ENCODE data around the gene KRTAP25-1. TPM values are rescaled to one million over a fixed set of nuclear protein-coding genes. Genes with fewer than 3 reads are reported as not detected.

The KRTAP25-1 gene, protein sequence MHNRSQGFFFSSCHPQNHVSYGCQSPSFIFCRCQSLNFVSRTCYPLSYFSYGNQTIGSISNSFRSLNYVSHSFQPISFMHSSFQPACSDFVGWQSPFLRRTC
- not detected for total RNA-seq
- long read RNA-seq = 0 reads

DNA sequence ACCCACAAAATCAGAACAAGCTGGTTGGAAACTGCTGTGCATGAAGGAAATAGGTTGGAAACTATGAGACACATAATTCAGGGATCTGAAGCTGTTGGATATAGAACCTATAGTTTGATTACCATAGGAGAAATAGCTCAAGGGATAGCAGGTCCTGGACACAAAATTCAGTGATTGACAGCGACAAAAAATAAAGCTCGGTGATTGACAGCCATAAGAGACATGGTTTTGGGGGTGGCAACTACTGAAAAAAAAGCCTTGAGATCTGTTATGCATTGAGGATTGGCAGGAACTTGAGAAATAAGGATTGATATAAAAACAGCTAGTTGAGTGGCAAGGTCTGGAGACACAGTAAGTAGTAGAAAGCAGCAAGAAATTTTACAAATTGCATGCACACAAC is at the start of gene KRTAP25-1:
Gene KRTAP25-1, minus strand, starts transcription at position 300 of the 400 bp plus-strand sequence. Its CDS starts 24 bp downstream, at position 276.
- no peaks in the 10 kb centered on the region for H3K4me1 ChIP-seq
- H3K27me3 ChIP-seq = no peaks in the 10 kb centered on the region
- ATAC-seq (no peak), DNase-seq (no peak)
- H3K36me3 ChIP-seq = no peaks in the 10 kb centered on the region
- intact Hi-C loops (cut with DNase I) = no loop called here
- H3K27ac ChIP-seq = no peak within 1 kb of the TSS
- TF ChIP-seq, protein P1, sequence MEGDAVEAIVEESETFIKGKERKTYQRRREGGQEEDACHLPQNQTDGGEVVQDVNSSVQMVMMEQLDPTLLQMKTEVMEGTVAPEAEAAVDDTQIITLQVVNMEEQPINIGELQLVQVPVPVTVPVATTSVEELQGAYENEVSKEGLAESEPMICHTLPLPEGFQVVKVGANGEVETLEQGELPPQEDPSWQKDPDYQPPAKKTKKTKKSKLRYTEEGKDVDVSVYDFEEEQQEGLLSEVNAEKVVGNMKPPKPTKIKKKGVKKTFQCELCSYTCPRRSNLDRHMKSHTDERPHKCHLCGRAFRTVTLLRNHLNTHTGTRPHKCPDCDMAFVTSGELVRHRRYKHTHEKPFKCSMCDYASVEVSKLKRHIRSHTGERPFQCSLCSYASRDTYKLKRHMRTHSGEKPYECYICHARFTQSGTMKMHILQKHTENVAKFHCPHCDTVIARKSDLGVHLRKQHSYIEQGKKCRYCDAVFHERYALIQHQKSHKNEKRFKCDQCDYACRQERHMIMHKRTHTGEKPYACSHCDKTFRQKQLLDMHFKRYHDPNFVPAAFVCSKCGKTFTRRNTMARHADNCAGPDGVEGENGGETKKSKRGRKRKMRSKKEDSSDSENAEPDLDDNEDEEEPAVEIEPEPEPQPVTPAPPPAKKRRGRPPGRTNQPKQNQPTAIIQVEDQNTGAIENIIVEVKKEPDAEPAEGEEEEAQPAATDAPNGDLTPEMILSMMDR (IDR thresholded peaks at IDR 0.05) = no peak
- H3K4me3 ChIP-seq = no peak within 1 kb of the TSS
- H3K9me3 ChIP-seq = no peaks in the 10 kb centered on the region

DNA sequence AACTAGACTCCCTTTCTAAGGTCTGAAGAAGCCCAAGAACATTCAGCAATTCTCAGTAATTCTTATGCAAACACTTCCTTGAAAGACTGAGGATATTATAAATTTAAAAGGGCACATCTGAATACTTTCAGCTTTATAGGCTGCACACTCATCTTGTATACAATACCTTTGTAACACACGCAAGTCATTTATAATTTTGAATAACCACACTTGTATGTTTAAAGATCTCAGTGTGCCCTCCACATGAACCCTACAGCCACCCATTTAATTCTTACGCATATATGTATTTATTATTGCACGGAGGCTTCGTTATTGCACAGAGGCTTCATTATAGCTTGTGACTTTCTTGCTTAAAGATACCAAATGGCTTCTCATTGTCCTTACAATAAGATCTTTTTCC is 49.4 kb upstream of the KRTAP25-1 start:
- TF ChIP-seq, protein P1 (IDR thresholded peaks at IDR 0.05) = no peak
- Histone ChIP-seq H3K4me3 (no peak overlapping the region), H3K36me3 (no peaks in the 10 kb centered on the region), H3K9me3 (no peaks in the 10 kb centered on the region), H3K4me1 (no peaks in the 10 kb centered on the region), H3K27ac (no peak overlapping the region), H3K27me3 (no peaks in the 10 kb centered on the region)
- intact Hi-C loops (cut with DNase I) = no loop called here
- ATAC-seq (no peak), DNase-seq (no peak)

GRCh38 chr21:30337772-30338171 is 48.5 kb upstream of the KRTAP25-1 start:
- ATAC-seq = no peak
- H3K4me1 ChIP-seq = no peaks in the 10 kb centered on the region
- DNase-seq = no peak
- no peak overlapping the region for H3K27ac ChIP-seq
- TF ChIP-seq, protein P1 (IDR thresholded peaks at IDR 0.05) = no peak
- no peaks in the 10 kb centered on the region for H3K9me3 ChIP-seq
- H3K27me3 ChIP-seq = no peaks in the 10 kb centered on the region
- no peak overlapping the region for H3K4me3 ChIP-seq
- intact Hi-C loops (cut with DNase I) = no loop called here
- H3K36me3 ChIP-seq = no peaks in the 10 kb centered on the region

DNA sequence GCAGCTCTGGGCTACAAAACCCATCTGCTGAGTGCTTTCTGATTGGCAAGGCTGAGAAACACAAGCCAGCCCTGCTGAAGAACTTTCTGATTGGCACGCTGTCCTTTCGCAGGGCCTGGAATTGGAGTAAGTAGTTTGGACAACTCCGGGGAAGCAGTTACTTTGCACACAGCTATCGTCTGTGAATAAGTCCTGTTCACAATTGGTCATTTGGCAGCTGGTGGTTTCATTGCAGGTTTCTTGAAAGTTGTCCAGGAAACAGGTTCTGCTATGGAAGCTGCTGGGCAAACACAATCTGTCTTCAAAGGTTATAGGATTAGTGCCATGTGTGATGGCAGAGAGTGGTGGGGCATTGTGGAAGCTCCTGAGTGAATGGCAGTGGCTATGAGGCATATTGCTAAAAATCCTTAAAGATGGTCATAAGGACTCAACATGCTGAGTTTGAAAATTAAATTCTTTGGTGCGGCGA is 48.0 kb upstream of the KRTAP25-1 start, which contains the start of gene KRTAP27-1:
Gene KRTAP27-1, minus strand, starts transcription at position 419 of the 469 bp plus-strand sequence. Its CDS starts 26 bp downstream, at position 393.
- Histone ChIP-seq H3K27ac (no peak within 1 kb of the TSS), H3K36me3 (no peaks in the 10 kb centered on the region), H3K9me3 (no peaks in the 10 kb centered on the region), H3K4me3 (no peak within 1 kb of the TSS), H3K27me3 (no peaks in the 10 kb centered on the region), H3K4me1 (no peaks in the 10 kb centered on the region)
- ATAC-seq (no peak), DNase-seq (no peak)
- TF ChIP-seq, protein P1 (IDR thresholded peaks at IDR 0.05) = no peak
- intact Hi-C loops (cut with DNase I) = no loop called here

DNA sequence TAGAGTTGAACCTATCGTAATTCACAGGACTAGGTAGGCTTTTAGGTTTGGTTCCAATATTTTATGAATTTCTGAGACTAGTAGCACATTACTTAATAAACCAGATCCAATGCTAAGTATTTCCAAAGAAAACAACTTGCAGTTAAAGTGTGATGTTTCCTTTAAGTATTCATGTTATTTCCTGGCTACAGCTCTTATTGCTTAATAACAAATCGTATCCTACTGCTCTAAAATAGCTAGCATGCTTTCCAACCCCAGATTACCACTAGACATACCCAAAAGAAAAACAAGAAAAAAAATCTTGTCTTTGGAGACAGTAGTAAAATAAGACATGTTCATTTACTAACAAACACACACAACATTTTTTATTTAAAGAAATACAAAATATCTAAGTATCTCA is 47.3 kb upstream of the KRTAP25-1 start:
- ATAC-seq (no peak), DNase-seq (no peak)
- no peak overlapping the region for H3K27ac ChIP-seq
- no peaks in the 10 kb centered on the region for H3K27me3 ChIP-seq
- H3K4me3 ChIP-seq = no peak overlapping the region
- TF ChIP-seq, protein P1 (IDR thresholded peaks at IDR 0.05) = no peak
- no peaks in the 10 kb centered on the region for H3K36me3 ChIP-seq
- intact Hi-C loops (cut with DNase I) = no loop called here
- H3K9me3 ChIP-seq = no peaks in the 10 kb centered on the region
- H3K4me1 ChIP-seq = no peaks in the 10 kb centered on the region

DNA sequence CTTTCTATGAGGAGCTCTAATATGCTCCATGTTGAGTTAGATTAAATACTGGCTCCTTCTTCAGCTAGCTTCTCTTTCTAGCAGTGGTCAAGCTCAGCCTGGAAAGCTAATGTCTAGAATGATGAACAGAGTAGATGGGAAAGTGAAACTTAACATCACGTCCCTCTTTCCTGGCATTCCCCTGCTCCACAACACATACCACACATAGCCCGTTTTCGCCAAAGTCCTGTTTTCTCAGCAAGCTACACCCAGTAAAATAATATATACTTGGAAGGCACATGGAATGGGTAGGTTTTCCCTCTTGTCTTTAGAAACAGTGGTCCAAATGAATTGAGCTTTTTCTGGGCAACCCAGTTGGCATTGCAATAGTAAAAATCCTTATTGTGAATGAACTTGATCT is 44.4 kb upstream of the KRTAP25-1 start:
- no peaks in the 10 kb centered on the region for H3K9me3 ChIP-seq
- no peaks in the 10 kb centered on the region for H3K36me3 ChIP-seq
- intact Hi-C loops (cut with DNase I) = no loop called here
- no peaks in the 10 kb centered on the region for H3K4me1 ChIP-seq
- TF ChIP-seq, protein P1 (IDR thresholded peaks at IDR 0.05) = no peak
- ATAC-seq = no peak
- no peak for DNase-seq
- no peak overlapping the region for H3K4me3 ChIP-seq
- H3K27ac ChIP-seq = no peak overlapping the region
- H3K27me3 ChIP-seq = no peaks in the 10 kb centered on the region

Data from upper lobe of right lung (tissue), 1 donor.